ENCODE data around the gene SLC1A3.

SLC1A3 gene

DNA sequence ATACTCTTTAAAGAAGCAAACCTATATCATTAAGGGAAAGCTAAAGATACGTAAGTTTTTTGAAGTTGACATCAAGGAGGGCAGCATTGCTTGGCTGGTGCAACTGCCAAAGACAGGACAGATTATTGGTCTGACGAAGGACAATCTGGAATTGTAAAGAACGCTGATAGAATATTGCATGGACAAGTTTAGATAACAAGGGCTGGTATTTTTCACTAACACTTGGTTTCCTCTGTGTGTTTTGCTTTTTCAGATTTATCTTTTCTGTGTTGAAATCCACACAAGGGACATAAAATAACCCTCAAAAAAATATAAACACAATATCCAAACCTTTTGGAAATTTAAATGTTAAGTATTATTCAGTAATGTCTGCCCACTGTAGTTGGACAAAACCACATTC, 39.7 kb downstream of the SLC1A3 start:
- Mint-ChIP-seq H3K27me3 (peaks cover 8% of the 10 kb centered on the region), H3K27ac (no peak overlapping the region), H3K36me3 (no peaks in the 10 kb centered on the region), H3K4me3 (no peak overlapping the region), H3K9me3 (no peaks in the 10 kb centered on the region), H3K4me1 (no peaks in the 10 kb centered on the region)
- ATAC-seq (ENCODE audit: low read depth) (no peak), DNase-seq (ENCODE audit: low spot score in 2 of 2) (no peak)

DNA sequence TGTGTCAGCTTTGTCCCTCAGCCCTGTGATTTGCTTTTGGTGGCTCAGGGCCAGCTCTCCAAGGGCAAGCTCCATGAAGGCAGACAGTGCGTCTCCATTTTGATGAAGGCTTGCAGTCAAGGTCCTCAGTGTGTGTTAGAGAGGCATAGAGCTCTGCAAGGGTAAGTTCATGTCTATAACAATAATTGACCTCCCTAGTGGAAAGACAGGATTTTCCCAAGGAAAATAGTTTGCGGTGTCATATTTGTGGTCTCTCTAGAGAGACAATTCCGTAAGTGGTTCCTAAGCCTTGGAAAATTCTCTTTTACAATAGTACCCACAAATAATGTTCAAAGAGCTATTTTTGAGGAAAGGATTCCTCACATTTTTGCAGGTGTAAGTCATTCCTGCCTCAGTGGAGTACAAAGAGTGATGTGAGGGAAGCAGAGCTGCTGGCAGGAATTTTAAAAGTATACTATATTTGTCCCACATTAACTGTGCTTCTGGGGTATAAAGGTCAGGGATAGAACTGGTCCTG, 40.2 kb downstream of the SLC1A3 start:
- Mint-ChIP-seq H3K9me3 (no peaks in the 10 kb centered on the region), H3K27ac (no peak overlapping the region), H3K27me3 (peaks cover 11% of the 10 kb centered on the region), H3K4me3 (no peak overlapping the region), H3K36me3 (no peaks in the 10 kb centered on the region), H3K4me1 (no peaks in the 10 kb centered on the region)
- ATAC-seq (ENCODE audit: low read depth) = no peak
- DNase-seq (ENCODE audit: low spot score in 2 of 2) = no peak

DNA sequence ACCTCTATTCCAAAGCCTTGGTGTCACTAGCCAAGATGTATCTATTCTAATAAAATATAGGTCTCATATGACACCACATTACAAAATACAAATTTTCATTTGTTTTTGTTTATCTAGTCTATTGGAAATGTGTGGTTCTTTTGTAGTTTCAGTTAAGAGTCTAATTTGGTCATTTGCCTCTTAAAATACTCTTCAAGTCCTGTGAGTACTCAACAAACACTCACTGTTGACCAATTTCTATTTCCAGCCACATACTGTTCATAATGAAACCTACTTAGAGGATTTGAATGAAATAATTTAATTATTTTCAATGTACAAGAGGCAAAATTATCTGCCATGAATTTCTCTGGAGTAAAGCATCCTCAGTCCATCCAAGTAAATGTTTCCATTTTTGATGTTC, 40.6 kb downstream of the SLC1A3 start:
- ATAC-seq (ENCODE audit: low read depth) = no peak
- no peaks in the 10 kb centered on the region for H3K36me3 Mint-ChIP-seq
- peaks cover 12% of the 10 kb centered on the region for H3K27me3 Mint-ChIP-seq
- no peak overlapping the region for H3K4me3 Mint-ChIP-seq
- DNase-seq (ENCODE audit: low spot score in 2 of 2) = no peak
- H3K9me3 Mint-ChIP-seq = no peaks in the 10 kb centered on the region
- no peaks in the 10 kb centered on the region for H3K4me1 Mint-ChIP-seq
- no peak overlapping the region for H3K27ac Mint-ChIP-seq

DNA sequence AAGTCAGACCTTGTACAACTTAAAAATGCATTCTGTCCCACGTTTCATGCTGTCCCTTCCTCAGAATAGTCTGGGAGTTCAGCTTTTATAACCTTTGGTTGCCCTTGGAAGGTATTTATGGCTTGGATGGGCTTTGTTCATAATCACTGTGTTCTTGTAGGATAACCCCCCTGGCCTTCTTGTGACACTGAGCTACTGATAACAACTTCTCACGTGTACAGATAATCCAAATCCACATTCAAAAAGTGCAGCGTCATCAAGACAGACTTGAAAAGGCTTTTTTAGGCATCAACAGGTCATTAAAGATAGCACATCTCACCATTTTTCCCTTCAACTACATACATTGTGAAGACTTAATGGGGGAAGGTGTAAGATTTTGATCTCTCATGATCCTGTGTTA, 42.0 kb downstream of the SLC1A3 start:
- Mint-ChIP-seq H3K36me3 (no peaks in the 10 kb centered on the region), H3K27ac (no peak overlapping the region), H3K4me3 (no peak overlapping the region), H3K27me3 (peaks cover 10% of the 10 kb centered on the region), H3K9me3 (no peaks in the 10 kb centered on the region), H3K4me1 (no peaks in the 10 kb centered on the region)
- ATAC-seq (ENCODE audit: low read depth) (no peak), DNase-seq (ENCODE audit: low spot score in 2 of 2) (no peak)

DNA sequence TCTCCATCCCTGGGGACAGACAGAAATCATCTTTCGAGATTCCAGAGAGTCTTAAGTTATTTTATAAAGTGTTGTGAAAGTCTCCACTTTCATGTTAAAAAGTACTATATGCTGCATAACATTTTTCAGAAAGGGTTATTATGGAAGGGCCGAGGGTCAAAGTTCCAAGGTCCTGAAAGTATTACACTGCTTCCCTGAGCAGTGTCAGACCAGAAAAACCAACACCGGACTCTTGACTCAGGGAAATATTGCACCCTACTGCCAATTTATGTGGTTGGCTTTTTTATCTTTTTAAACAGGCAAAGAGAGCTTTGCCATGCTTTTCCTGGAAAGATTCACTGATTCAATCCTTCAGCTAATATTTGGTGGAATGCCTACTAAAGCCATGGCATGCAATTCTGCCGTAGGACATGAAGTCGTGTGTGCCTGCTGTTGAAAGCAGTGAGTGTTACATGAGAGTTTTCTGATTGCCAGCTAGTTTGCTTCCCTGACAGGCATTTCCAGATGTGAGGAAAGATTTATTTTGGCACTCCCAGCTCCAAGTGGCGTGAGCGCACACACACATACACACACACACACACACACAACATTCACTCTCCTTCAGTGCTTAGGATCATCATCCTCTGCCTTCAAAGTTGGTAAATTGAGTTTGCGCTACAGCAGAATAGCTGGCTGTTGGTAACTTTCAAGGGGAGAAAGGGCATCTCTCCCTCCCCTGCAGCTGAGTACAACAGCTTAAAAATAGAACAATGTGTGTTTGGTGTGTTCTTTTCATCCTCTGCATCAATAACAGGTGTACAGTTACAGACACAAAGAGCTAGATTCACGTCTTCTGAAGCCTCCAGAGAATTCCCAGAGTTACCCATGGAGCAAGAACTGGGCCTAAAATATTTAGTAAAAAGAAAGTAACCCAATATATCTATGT, 45.6 kb downstream of the SLC1A3 start:
- Mint-ChIP-seq H3K27ac (no peak overlapping the region), H3K27me3 (peaks cover 13% of the 10 kb centered on the region), H3K9me3 (no peaks in the 10 kb centered on the region), H3K4me3 (no peak overlapping the region), H3K4me1 (no peaks in the 10 kb centered on the region), H3K36me3 (no peaks in the 10 kb centered on the region)
- DNase-seq (ENCODE audit: low spot score in 2 of 2) (no peak), ATAC-seq (ENCODE audit: low read depth) (no peak)

DNA sequence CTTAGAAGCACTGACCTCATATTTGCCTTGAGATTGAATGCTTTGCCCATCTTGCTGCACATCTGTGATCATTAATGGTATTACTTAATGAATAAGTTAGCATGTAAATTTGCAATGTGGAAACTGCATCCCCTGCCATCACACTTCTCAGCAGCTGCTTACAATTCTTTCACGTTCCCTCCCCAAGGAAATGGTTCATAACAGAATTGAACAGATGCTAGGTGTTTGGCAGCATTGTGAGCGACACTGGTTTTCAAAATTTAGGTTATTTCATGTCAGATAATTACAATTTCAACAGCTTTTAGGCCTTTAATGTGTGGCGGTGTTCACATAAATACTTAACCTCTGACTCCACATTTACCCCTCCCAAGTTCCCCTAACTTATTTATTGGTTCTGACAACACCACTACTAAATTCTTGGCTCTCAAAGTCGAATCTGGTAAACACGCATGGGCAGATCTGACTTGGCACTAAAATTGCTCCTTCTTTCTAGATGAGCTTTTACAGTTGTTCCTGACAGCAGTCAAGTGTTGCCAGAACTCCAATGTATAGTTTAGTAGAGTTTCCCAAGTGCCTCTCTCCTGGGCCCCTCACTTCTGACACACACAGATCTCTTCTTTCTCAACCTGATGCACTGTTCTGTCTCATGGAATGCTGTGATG, 46.8 kb downstream of the SLC1A3 start:
- Mint-ChIP-seq H3K4me3 (no peak overlapping the region), H3K9me3 (no peaks in the 10 kb centered on the region), H3K4me1 (no peaks in the 10 kb centered on the region), H3K27ac (no peak overlapping the region), H3K36me3 (no peaks in the 10 kb centered on the region), H3K27me3 (peaks cover 13% of the 10 kb centered on the region)
- no peak for ATAC-seq (ENCODE audit: low read depth)
- DNase-seq (ENCODE audit: low spot score in 2 of 2) = no peak

DNA sequence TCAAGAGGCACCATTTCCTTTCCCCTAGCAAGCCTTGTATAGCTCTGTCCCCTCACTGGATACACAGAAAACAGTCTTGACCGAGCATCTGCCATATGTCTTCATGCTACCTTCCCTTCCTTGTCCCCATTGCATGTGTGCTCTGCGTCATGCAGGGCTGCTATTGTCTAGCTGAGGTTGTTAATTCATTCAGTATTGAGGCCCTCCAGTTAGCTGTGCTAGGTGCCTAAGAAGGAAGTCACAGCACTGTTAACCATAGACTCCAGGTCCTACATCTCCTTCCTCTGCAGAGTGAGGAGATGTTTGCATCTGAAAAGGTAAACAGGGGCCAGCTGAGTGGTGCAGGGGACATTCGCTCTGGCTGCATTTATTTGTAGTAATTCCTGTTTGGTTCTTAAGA, 48.2 kb downstream of the SLC1A3 start:
- peaks cover 11% of the 10 kb centered on the region for H3K27me3 Mint-ChIP-seq
- no peak overlapping the region for H3K4me3 Mint-ChIP-seq
- DNase-seq (ENCODE audit: low spot score in 2 of 2) (no peak), ATAC-seq (ENCODE audit: low read depth) (no peak)
- H3K9me3 Mint-ChIP-seq = no peaks in the 10 kb centered on the region
- H3K36me3 Mint-ChIP-seq = no peaks in the 10 kb centered on the region
- no peaks in the 10 kb centered on the region for H3K4me1 Mint-ChIP-seq
- H3K27ac Mint-ChIP-seq = no peak overlapping the region

DNA sequence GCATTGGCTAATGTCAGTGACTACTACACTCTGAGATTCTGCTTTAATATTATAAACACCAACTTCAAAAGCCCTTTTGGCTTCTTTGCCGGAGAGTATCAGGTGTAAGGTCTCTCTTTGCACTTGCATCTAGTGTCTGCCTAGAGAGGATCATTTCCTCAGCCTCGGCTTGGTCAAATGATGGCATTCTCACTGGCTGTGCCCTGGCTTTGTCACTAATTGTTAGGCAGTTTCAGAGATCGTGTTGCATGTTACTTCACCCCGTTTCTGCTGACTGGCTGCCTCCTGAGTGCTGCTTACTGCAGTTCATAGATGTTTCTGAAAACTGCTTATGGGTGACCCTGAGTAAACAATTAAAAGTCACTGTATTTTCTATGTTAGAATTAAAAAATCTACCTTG, 48.8 kb downstream of the SLC1A3 start:
- Mint-ChIP-seq H3K9me3 (no peaks in the 10 kb centered on the region), H3K27ac (no peak overlapping the region), H3K4me3 (no peak overlapping the region), H3K4me1 (no peaks in the 10 kb centered on the region), H3K27me3 (peaks cover 11% of the 10 kb centered on the region), H3K36me3 (no peaks in the 10 kb centered on the region)
- ATAC-seq (ENCODE audit: low read depth) = no peak
- no peak for DNase-seq (ENCODE audit: low spot score in 2 of 2)

DNA sequence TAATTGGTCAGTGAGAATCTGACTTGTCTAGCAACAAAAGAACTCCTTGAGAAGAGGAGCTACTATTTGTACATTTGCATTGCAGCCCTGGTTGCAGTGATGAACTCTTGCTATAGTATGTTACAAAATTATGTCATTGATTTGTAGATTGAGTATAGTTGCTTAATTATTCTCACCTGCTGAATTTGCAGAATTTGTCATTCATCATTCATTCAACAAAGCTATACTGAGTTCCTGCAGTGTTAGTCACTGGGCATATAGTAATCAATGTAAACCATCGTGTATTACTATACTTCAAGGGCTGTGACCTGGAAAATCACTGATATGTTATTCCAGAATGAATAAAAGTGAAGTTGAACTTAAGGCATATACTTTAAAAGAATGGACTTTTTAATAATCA, 50.1 kb downstream of the SLC1A3 start:
- H3K9me3 Mint-ChIP-seq = no peaks in the 10 kb centered on the region
- peaks cover 9% of the 10 kb centered on the region for H3K27me3 Mint-ChIP-seq
- H3K27ac Mint-ChIP-seq = no peak overlapping the region
- no peaks in the 10 kb centered on the region for H3K36me3 Mint-ChIP-seq
- DNase-seq (ENCODE audit: low spot score in 2 of 2) = no peak
- no peak overlapping the region for H3K4me3 Mint-ChIP-seq
- ATAC-seq (ENCODE audit: low read depth) = no peak
- H3K4me1 Mint-ChIP-seq = no peaks in the 10 kb centered on the region

DNA sequence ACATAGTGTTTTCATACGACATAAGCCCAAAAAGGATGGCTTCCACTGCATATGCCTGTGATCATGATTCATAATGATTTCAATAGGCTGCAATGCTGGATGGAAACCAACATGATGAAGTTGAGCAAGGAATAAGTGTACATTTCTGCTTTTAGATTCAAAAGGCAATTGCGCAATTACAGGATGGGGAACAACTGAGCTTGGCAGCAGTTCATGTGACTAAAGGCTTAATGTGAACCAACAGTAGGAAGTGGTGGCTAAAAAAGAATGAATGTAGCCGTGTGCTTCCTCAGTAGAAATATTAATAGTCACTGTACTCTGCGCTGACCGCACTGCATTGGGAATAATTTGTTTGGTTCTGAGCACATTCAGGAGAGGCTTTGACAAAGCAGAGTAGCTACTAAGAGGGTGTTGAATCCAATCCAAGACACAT, 51.2 kb downstream of the SLC1A3 start:
- Mint-ChIP-seq H3K4me3 (no peak overlapping the region), H3K4me1 (no peaks in the 10 kb centered on the region), H3K27ac (no peak overlapping the region), H3K36me3 (no peaks in the 10 kb centered on the region), H3K27me3 (peaks cover 8% of the 10 kb centered on the region), H3K9me3 (no peaks in the 10 kb centered on the region)
- DNase-seq (ENCODE audit: low spot score in 2 of 2) (no peak), ATAC-seq (ENCODE audit: low read depth) (no peak)

DNA sequence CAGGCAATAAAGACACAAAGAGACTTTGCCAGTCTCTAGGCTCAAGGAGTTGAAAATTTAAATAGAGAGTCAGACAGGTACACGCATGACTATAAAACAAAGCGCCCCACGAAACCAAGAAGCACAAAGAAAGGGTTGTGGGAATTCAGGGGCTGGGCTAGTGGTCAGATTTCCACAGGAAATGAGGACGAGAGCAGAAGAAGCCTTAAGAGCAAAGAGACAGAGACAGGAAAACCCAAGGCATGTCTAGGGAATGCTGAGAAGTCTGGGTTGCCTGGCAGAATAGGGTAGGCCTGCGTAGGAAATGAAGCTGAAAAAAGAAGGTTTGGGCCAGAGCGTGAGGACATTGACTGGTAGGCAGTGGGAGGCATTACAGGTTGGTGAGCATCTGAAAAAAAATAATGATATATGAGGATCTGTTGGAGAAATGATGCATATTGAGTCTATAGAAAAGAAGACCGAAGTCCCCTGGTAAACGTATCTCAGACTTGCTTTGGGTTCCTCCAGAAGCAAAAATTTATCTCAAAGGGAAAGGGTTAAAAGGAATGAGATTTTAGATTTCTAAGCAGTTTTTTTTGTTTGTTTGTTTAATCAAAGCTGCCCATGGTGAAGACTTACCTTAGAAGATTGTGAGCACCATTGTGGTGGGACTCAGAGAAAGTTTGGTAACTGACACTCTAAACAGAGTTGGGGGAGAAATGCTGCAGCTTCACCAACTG, 51.8 kb downstream of the SLC1A3 start:
- Mint-ChIP-seq H3K27ac (no peak overlapping the region), H3K4me3 (no peak overlapping the region), H3K36me3 (no peaks in the 10 kb centered on the region), H3K9me3 (no peaks in the 10 kb centered on the region), H3K4me1 (no peaks in the 10 kb centered on the region), H3K27me3 (peaks cover 8% of the 10 kb centered on the region)
- ATAC-seq (ENCODE audit: low read depth) (no peak), DNase-seq (ENCODE audit: low spot score in 2 of 2) (no peak)

DNA sequence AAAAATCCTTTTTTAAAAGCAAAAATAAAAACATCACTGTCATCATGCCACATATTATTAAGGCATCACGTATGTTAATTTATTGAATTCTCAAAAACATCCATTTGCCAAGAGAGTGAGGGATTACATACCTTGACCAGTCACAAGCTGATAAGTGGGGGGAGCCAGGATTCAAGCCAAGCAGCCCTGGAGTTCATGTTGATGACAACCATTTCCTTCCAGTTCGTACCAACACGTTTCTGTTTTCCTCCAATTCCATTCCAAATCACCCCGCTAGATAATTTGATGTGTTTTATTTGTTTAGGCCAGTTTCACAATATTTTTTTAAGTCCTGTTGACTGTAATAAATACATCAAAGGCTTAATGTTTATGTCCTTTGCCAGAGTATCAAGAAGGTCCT, 53.0 kb downstream of the SLC1A3 start:
- no peak overlapping the region for H3K27ac Mint-ChIP-seq
- no peak overlapping the region for H3K4me3 Mint-ChIP-seq
- no peaks in the 10 kb centered on the region for H3K4me1 Mint-ChIP-seq
- DNase-seq (ENCODE audit: low spot score in 2 of 2) (no peak), ATAC-seq (ENCODE audit: low read depth) (no peak)
- H3K27me3 Mint-ChIP-seq = peaks cover 8% of the 10 kb centered on the region
- H3K9me3 Mint-ChIP-seq = no peaks in the 10 kb centered on the region
- H3K36me3 Mint-ChIP-seq = no peaks in the 10 kb centered on the region

DNA sequence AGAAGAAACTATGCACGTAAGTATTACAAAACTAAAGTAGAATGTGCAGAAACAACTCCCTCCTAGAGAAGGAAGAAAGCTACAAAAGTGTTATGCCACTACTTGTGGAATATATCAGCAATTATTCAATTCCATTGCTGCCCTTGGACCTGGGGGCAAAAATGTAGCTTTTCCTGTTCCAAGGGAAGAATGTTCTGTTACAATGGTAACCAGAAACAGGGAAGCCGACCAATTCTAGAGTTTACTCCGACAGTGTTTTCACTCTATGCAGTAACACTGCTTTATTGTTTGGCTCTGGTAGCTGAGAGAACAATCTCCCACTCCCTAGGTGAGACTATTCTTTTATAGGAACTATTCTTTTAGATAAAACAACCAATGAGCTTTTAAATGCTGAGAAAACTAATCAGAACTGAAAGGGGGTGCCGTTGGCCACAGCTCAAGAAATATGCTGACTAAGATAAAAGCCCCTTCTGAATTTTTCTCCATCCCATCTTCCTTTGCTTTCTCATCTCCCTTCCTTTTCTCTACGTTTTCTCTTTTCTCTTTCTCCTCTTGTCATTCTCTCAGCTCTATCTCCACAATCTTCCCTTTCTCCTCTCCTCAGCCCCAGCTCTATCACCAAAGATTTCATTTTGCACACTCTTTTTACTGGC, 54.1 kb downstream of the SLC1A3 start:
- Mint-ChIP-seq H3K27ac (no peak overlapping the region), H3K4me1 (no peaks in the 10 kb centered on the region), H3K4me3 (no peak overlapping the region), H3K36me3 (no peaks in the 10 kb centered on the region), H3K27me3 (peaks cover 5% of the 10 kb centered on the region), H3K9me3 (no peaks in the 10 kb centered on the region)
- DNase-seq (ENCODE audit: low spot score in 2 of 2) (no peak), ATAC-seq (ENCODE audit: low read depth) (no peak)
